Liver (tissue), 9 donors: ENCODE data around the gene NPS. TPM values are rescaled to one million over a fixed set of nuclear protein-coding genes. Genes with fewer than 3 reads are reported as not detected.

Experiments
- DNase-seq: peaks from one replicate; pipeline ENCODE4 v3.0.0-alpha.2; 2017; ENCODE audit warnings: low spot score
- H3K27ac ChIP-seq, 2 donors: one replicate each; pipeline ENCODE4 v1.7.0; 2013; ENCODE audit warnings: inconsistent platforms in 2 of 2, low read length in 2 of 2, control low read depth in 1 of 2, low read depth in 1 of 2, mild to moderate bottlenecking in 1 of 2
- H3K27me3 ChIP-seq, 4 donors: one replicate each; pipeline versions ENCODE4 v1.6.1 to v1.7.0; 2013; ENCODE audit warnings: low read length in 3 of 4, inconsistent platforms in 1 of 4, mild to moderate bottlenecking in 1 of 4, moderate library complexity in 1 of 4; ENCODE audit not compliant: control insufficient read depth in 4 of 4, insufficient read depth in 4 of 4
- H3K36me3 ChIP-seq, 4 donors: one replicate each; pipeline versions ENCODE4 v1.6.1 to v1.7.0; 2013; ENCODE audit warnings: low read length in 3 of 4, mild to moderate bottlenecking in 3 of 4, low read depth in 1 of 4, moderate library complexity in 1 of 4; ENCODE audit not compliant: control insufficient read depth in 4 of 4, insufficient read depth in 3 of 4
- H3K4me1 ChIP-seq, 4 donors: one replicate each; pipeline versions ENCODE4 v1.6.1 to v1.7.0; 2013; ENCODE audit warnings: low read length in 3 of 4, mild to moderate bottlenecking in 3 of 4, moderate library complexity in 1 of 4; ENCODE audit not compliant: control insufficient read depth in 4 of 4, insufficient read depth in 4 of 4
- H3K4me3 ChIP-seq, 3 donors: one replicate each; pipeline versions ENCODE4 v1.6.1 to v1.7.0; 2013; ENCODE audit warnings: low read length in 3 of 3, control low read depth in 1 of 3, low read depth in 1 of 3, mild to moderate bottlenecking in 1 of 3
- H3K9ac ChIP-seq, 2 donors: one replicate each; pipeline ENCODE4 v1.7.0; 2013; ENCODE audit warnings: low read length in 2 of 2, mild to moderate bottlenecking in 2 of 2, moderate library complexity in 2 of 2, control low read depth in 1 of 2, low read depth in 1 of 2
- H3K9me3 ChIP-seq, 4 donors: one replicate each; pipeline versions ENCODE4 v1.6.1 to v1.7.0; 2013; ENCODE audit warnings: low read length in 3 of 4; ENCODE audit not compliant: control insufficient read depth in 4 of 4
- EGR1 ChIP-seq, 2 donors: IDR thresholded peaks; 2 replicates each; pipeline ENCODE4 v1.6.1; 2016 to 2018; ENCODE audit warnings: antibody characterized with exemption in 2 of 2, low read depth in 2 of 2
- FOXA1 ChIP-seq: IDR thresholded peaks from 2 replicates; pipeline ENCODE4 v1.6.1; 2016; ENCODE audit warnings: antibody characterized with exemption
- FOXA2 ChIP-seq: IDR thresholded peaks from 2 replicates; pipeline ENCODE4 v1.6.1; 2016; ENCODE audit warnings: antibody characterized with exemption
- GABPA ChIP-seq, 2 donors: IDR thresholded peaks in 1 of 2; conservative IDR thresholded peaks in 1 of 2; 2 replicates each; pipeline ENCODE4 v1.6.1; 2016; ENCODE audit warnings: antibody characterized with exemption in 2 of 2, mild to moderate bottlenecking in 1 of 2, moderate library complexity in 1 of 2
- HNF4A ChIP-seq, 2 donors: conservative IDR thresholded peaks; 2 replicates each; pipeline ENCODE4 v1.6.1; 2016; ENCODE audit warnings: antibody characterized with exemption in 2 of 2, mild to moderate bottlenecking in 2 of 2
- HNF4G ChIP-seq: IDR thresholded peaks from 2 replicates; pipeline ENCODE4 v1.6.1; 2016; ENCODE audit warnings: antibody characterized with exemption
- JUND ChIP-seq, 2 donors: IDR thresholded peaks; 2 replicates each; pipeline ENCODE4 v1.6.1; 2016; ENCODE audit warnings: antibody characterized with exemption in 2 of 2
- NR2F2 ChIP-seq: IDR thresholded peaks from 2 replicates; pipeline ENCODE4 v1.6.1; 2016; ENCODE audit warnings: antibody characterized with exemption
- RAD21 ChIP-seq, 2 donors: IDR thresholded peaks; 2 replicates each; pipeline ENCODE4 v1.6.1; 2016; ENCODE audit warnings: antibody characterized with exemption in 2 of 2, mild to moderate bottlenecking in 2 of 2
- RXRA ChIP-seq, 2 donors: IDR thresholded peaks; 2 replicates each; pipeline ENCODE4 v1.6.1; 2017 to 2018; ENCODE audit warnings: antibody characterized with exemption in 2 of 2, mild to moderate bottlenecking in 1 of 2
- SP1 ChIP-seq: IDR thresholded peaks from 2 replicates; pipeline ENCODE4 v1.6.1; 2018; ENCODE audit warnings: antibody characterized with exemption, mild to moderate bottlenecking
- TAF1 ChIP-seq: conservative IDR thresholded peaks from 2 replicates; pipeline ENCODE4 v1.6.1; 2016; ENCODE audit warnings: antibody characterized with exemption, mild to moderate bottlenecking
- YY1 ChIP-seq: IDR thresholded peaks from 2 replicates; pipeline ENCODE4 v1.6.1; 2016; ENCODE audit warnings: antibody characterized with exemption, mild to moderate bottlenecking
- WGBS: extraction: QIAGEN DNeasy Blood & Tissue Kit; methylation state at CpG from one replicate; pipeline ENCODE4 v1.1.7; 2013; 5-methylcytosine and 5-hydroxymethylcytosine counted together
- polyA plus RNA-seq, 2 donors: library from polyadenylated mRNA; stranded (reverse) in 1 of 2; unstranded in 1 of 2; fragments of 200-250 nt in 1 of 2; fragments of >200 nt in 1 of 2; fragmentation: Nextera tagmentation in 1 of 2; extraction: Ambion mirVana in 1 of 2; gene quantifications; one replicate each; pipeline versions ENCODE4 v1.2.1 to v1.2.3, GENCODE V29; 2013 to 2015
- total RNA-seq, 2 donors: library from RNA; depleted of rRNA; stranded (reverse); fragments of >200 nt; gene quantifications; one replicate each; pipeline ENCODE4 v1.2.3, GENCODE V29; 2014
- TF ChIP-seq, protein P1 (sequence below): IDR thresholded peaks from 2 replicates; pipeline ENCODE4 v1.6.1; 2016; ENCODE audit warnings: antibody characterized with exemption, mild to moderate bottlenecking
- TF ChIP-seq, protein P2 (sequence below): fragments of 150-350 bp; IDR thresholded peaks from 2 replicates; pipeline ENCODE4 v1.5.1; 2017; ENCODE audit warnings: improper control_type of control experiment, low read depth, low read length; ENCODE audit not compliant: missing input control
- TF ChIP-seq, protein P3 (sequence below): IDR thresholded peaks from 2 replicates; pipeline ENCODE4 v1.6.1; 2016; ENCODE audit warnings: antibody characterized with exemption
- TF ChIP-seq, protein P4 (sequence below): IDR thresholded peaks from 2 replicates; pipeline ENCODE4 v1.6.1; 2016; ENCODE audit warnings: antibody characterized with exemption
- TF ChIP-seq, protein P5 (sequence below): IDR thresholded peaks from 2 replicates; pipeline ENCODE4 v1.6.1; 2016; ENCODE audit warnings: antibody characterized with exemption
- donor health status: healthy.
- donor health status: healthy.
- donor health status: healthy.
- donor health status: healthy.
- donor health status: healthy.

NPS gene
- total and polyA plus RNA-seq, 4 donors, result not detected

DNA sequence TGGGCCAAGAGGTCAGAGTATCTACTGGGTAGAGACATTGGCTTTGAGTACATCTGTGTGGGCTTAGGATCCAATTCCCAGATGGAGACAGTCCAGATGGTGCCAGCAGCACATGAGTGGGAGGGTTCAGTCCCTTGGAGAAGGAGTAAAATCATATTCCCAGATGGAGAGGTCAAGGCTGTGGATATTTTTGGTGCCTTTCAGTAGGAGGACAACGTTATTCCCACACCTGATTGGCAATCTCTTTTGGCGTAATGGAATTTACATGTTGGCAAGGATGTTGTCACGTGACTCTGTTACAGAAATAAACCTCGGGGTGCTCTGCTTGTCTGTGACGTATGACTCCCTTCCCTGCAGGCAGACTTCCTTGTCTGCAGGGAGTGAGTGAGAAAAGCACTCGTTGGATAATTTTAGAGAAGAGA, 27.6 kb downstream of the NPS start:
- 29% methylated on average over 6 of the region's 6 CpGs for WGBS
- H3K36me3 ChIP-seq, result no peaks in the 10 kb centered on the region

More for the DNA sequence above, 27.6 kb downstream of the NPS start:
- H3K9ac ChIP-seq, result no peak overlapping the region
- H3K9me3 ChIP-seq, result peaks cover 0 to 3% (median 1%) of the 10 kb centered on the region in 4 donors
- TF ChIP-seq GABPA (IDR thresholded peaks at IDR 0.05 in 1 of 2, conservative IDR thresholded peaks at IDR 0.05 in 1 of 2) (no peak), YY1 (no peak), HNF4G (no peak), JUND (IDR thresholded peaks at IDR 0.05) (no peak), RXRA (IDR thresholded peaks at IDR 0.05) (no peak), FOXA2 (no peak), TAF1 (no peak), FOXA1 (no peak), HNF4A (conservative IDR thresholded peaks at IDR 0.05) (no peak), RAD21 (IDR thresholded peaks at IDR 0.05) (no peak), NR2F2 (no peak), EGR1 (IDR thresholded peaks at IDR 0.05; ENCODE audit: low read depth in 2 of 2) (no peak), SP1 (no peak)
- TF ChIP-seq, protein P1, sequence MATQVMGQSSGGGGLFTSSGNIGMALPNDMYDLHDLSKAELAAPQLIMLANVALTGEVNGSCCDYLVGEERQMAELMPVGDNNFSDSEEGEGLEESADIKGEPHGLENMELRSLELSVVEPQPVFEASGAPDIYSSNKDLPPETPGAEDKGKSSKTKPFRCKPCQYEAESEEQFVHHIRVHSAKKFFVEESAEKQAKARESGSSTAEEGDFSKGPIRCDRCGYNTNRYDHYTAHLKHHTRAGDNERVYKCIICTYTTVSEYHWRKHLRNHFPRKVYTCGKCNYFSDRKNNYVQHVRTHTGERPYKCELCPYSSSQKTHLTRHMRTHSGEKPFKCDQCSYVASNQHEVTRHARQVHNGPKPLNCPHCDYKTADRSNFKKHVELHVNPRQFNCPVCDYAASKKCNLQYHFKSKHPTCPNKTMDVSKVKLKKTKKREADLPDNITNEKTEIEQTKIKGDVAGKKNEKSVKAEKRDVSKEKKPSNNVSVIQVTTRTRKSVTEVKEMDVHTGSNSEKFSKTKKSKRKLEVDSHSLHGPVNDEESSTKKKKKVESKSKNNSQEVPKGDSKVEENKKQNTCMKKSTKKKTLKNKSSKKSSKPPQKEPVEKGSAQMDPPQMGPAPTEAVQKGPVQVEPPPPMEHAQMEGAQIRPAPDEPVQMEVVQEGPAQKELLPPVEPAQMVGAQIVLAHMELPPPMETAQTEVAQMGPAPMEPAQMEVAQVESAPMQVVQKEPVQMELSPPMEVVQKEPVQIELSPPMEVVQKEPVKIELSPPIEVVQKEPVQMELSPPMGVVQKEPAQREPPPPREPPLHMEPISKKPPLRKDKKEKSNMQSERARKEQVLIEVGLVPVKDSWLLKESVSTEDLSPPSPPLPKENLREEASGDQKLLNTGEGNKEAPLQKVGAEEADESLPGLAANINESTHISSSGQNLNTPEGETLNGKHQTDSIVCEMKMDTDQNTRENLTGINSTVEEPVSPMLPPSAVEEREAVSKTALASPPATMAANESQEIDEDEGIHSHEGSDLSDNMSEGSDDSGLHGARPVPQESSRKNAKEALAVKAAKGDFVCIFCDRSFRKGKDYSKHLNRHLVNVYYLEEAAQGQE, result no peak
- TF ChIP-seq, protein P2, sequence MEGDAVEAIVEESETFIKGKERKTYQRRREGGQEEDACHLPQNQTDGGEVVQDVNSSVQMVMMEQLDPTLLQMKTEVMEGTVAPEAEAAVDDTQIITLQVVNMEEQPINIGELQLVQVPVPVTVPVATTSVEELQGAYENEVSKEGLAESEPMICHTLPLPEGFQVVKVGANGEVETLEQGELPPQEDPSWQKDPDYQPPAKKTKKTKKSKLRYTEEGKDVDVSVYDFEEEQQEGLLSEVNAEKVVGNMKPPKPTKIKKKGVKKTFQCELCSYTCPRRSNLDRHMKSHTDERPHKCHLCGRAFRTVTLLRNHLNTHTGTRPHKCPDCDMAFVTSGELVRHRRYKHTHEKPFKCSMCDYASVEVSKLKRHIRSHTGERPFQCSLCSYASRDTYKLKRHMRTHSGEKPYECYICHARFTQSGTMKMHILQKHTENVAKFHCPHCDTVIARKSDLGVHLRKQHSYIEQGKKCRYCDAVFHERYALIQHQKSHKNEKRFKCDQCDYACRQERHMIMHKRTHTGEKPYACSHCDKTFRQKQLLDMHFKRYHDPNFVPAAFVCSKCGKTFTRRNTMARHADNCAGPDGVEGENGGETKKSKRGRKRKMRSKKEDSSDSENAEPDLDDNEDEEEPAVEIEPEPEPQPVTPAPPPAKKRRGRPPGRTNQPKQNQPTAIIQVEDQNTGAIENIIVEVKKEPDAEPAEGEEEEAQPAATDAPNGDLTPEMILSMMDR, result no peak
- TF ChIP-seq, protein P3, sequence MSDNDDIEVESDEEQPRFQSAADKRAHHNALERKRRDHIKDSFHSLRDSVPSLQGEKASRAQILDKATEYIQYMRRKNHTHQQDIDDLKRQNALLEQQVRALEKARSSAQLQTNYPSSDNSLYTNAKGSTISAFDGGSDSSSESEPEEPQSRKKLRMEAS, result no peak
- TF ChIP-seq, protein P4, sequence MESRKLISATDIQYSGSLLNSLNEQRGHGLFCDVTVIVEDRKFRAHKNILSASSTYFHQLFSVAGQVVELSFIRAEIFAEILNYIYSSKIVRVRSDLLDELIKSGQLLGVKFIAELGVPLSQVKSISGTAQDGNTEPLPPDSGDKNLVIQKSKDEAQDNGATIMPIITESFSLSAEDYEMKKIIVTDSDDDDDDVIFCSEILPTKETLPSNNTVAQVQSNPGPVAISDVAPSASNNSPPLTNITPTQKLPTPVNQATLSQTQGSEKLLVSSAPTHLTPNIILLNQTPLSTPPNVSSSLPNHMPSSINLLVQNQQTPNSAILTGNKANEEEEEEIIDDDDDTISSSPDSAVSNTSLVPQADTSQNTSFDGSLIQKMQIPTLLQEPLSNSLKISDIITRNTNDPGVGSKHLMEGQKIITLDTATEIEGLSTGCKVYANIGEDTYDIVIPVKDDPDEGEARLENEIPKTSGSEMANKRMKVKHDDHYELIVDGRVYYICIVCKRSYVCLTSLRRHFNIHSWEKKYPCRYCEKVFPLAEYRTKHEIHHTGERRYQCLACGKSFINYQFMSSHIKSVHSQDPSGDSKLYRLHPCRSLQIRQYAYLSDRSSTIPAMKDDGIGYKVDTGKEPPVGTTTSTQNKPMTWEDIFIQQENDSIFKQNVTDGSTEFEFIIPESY, result no peak
- TF ChIP-seq, protein P5, sequence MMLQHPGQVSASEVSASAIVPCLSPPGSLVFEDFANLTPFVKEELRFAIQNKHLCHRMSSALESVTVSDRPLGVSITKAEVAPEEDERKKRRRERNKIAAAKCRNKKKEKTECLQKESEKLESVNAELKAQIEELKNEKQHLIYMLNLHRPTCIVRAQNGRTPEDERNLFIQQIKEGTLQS, result no peak
- no peaks in the 10 kb centered on the region for H3K4me1 ChIP-seq
- DNase-seq, result no peak
- H3K27me3 ChIP-seq, result peaks cover 0 to 4% (median 0%) of the 10 kb centered on the region in 4 donors
- H3K4me3 ChIP-seq, result no peak overlapping the region
- H3K27ac ChIP-seq, result no peak overlapping the region
